NCI-H2081 treated with DMSO at 0.1 percent for 48 hours (cell line): Measurements from ENCODE around the gene WDR35.

Experiments
- DNase-seq: peaks from one replicate; lab custom pipeline; 2025; lab: John Stamatoyannopoulos, UW

Gene WDR35

GRCh38 chr2:19989667-19990415 is at the start of gene WDR35:
WDR35 (minus strand) TSS chr2:19990105; CDS start chr2:19990015, 90 bp downstream.
- peak; percentile 62 for DNase-seq

- DNase-seq = no peak
Measured at GRCh38 chr2:20037660-20038059, 47.8 kb upstream of the WDR35 start.

- DNase-seq = no peak
Measured at GRCh38 chr2:20035955-20036666, 46.2 kb upstream of the WDR35 start.

GRCh38 chr2:20034821-20035220 is 44.9 kb upstream of the WDR35 start:
- no peak for DNase-seq

GRCh38 chr2:20034218-20034617 is 44.3 kb upstream of the WDR35 start:
- DNase-seq = no peak

- no peak for DNase-seq
Measured at GRCh38 chr2:20033322-20033721, 43.4 kb upstream of the WDR35 start.

GRCh38 chr2:20030224-20030623 is 40.3 kb upstream of the WDR35 start:
- no peak for DNase-seq

GRCh38 chr2:20027705-20028434 is 38.0 kb upstream of the WDR35 start:
- DNase-seq = no peak

GRCh38 chr2:20027260-20027677 is 37.4 kb upstream of the WDR35 start:
- no peak for DNase-seq

GRCh38 chr2:20025065-20025786 is 35.3 kb upstream of the WDR35 start:
- DNase-seq = no peak

- no peak for DNase-seq
Measured at GRCh38 chr2:20023688-20024087, 33.8 kb upstream of the WDR35 start.

- DNase-seq = no peak
Measured at GRCh38 chr2:20021405-20022009, 31.6 kb upstream of the WDR35 start.

- no peak for DNase-seq
Measured at GRCh38 chr2:20019747-20020146, 29.8 kb upstream of the WDR35 start.

GRCh38 chr2:20018601-20019152 is 28.8 kb upstream of the WDR35 start:
- no peak for DNase-seq

GRCh38 chr2:20016346-20016745 is 26.4 kb upstream of the WDR35 start:
- no peak for DNase-seq

- peak; percentile 23 for DNase-seq
Measured at GRCh38 chr2:20015482-20016083, 25.7 kb upstream of the WDR35 start.

GRCh38 chr2:20013126-20013849 is 23.4 kb upstream of the WDR35 start:
- no peak for DNase-seq

GRCh38 chr2:20012282-20013125 is 22.6 kb upstream of the WDR35 start, which contains the start of gene MATN3:
MATN3 (minus strand) TSS chr2:20012668; CDS start chr2:20012631, 37 bp downstream.
- DNase-seq = no peak

GRCh38 chr2:20012032-20012281 is 22.1 kb upstream of the WDR35 start:
- no peak for DNase-seq
